GM23338 (cell line): ENCODE results near the gene FAM117B. TPM values are rescaled to one million over a fixed set of nuclear protein-coding genes. Genes with fewer than 3 reads are reported as not detected.

Experiments used
- ATAC-seq: fragments of 200-7000 bp; cut with Tn5 transposase; 3 replicates; pipeline ENCODE4 v1.9.1; 2020
- DNase-seq: peaks from one replicate; pipeline ENCODE4 v3.0.0-alpha.2; 2015; ENCODE audit warnings: low spot score
- H2AFZ ChIP-seq: fragments of 200-600 bp; sonication (generic); 2 replicates; pipeline ENCODE4 v1.8.0; 2016; ENCODE audit warnings: antibody characterized with exemption, mild to moderate bottlenecking, moderate library complexity
- H3F3A ChIP-seq: fragments of 200-600 bp; sonication (generic); replicated peaks from 2 replicates; pipeline ENCODE4 v1.8.0; 2017; ENCODE audit warnings: antibody characterized with exemption, mixed run types, low read depth
- H3K27ac ChIP-seq: fragments of 200-600 bp; sonication (generic); 2 replicates; pipeline ENCODE4 v1.6.1; 2016; ENCODE audit warnings: low read depth
- H3K27me3 ChIP-seq: fragments of 200-600 bp; sonication (generic); 2 replicates; pipeline ENCODE4 v1.8.0; 2016; ENCODE audit warnings: mild to moderate bottlenecking, mixed run types, moderate library complexity; ENCODE audit not compliant: insufficient read depth
- H3K36me3 ChIP-seq: fragments of 200-600 bp; sonication (generic); 2 replicates; pipeline ENCODE4 v1.8.0; 2016; ENCODE audit warnings: mild to moderate bottlenecking; ENCODE audit not compliant: insufficient read depth
- H3K4me1 ChIP-seq: fragments of 200-600 bp; sonication (generic); 2 replicates; pipeline ENCODE4 v1.8.0; 2016; ENCODE audit warnings: mild to moderate bottlenecking, moderate library complexity; ENCODE audit not compliant: insufficient read depth
- H3K4me2 ChIP-seq: fragments of 200-600 bp; sonication (generic); 2 replicates; pipeline ENCODE4 v1.7.1; 2017; ENCODE audit warnings: mixed run types
- H3K4me3 ChIP-seq: fragments of 200-600 bp; sonication (generic); 2 replicates; pipeline ENCODE4 v1.6.1; 2016; ENCODE audit warnings: mixed run types
- H3K79me2 ChIP-seq: fragments of 200-600 bp; sonication (generic); replicated peaks from 2 replicates; pipeline ENCODE4 v1.8.0; 2017; ENCODE audit warnings: mild to moderate bottlenecking; ENCODE audit not compliant: insufficient read depth
- H3K9me2 ChIP-seq: fragments of 200-600 bp; sonication (generic); 2 replicates; pipeline ENCODE4 v1.8.0; 2017; ENCODE audit not compliant: insufficient read depth
- H4K20me1 ChIP-seq: fragments of 200-600 bp; sonication (generic); replicated peaks from 2 replicates; pipeline ENCODE4 v1.8.0; 2017; ENCODE audit warnings: mild to moderate bottlenecking; ENCODE audit not compliant: insufficient read depth
- H3K27ac Mint-ChIP-seq: 2 replicates; pipeline ENCODE4 v1.8.0; 2020; ENCODE audit warnings: inconsistent platforms, mild to moderate bottlenecking, moderate library complexity, mixed read lengths
- H3K27me3 Mint-ChIP-seq: 3 replicates; pipeline ENCODE4 v1.8.0; 2022; ENCODE audit warnings: low read depth, mild to moderate bottlenecking, moderate library complexity, mixed read lengths, inconsistent platforms; ENCODE audit not compliant: insufficient read depth, poor library complexity
- H3K36me3 Mint-ChIP-seq: 3 replicates; pipeline ENCODE4 v1.8.0; 2021; ENCODE audit warnings: low read depth, mild to moderate bottlenecking, inconsistent platforms, moderate library complexity, mixed read lengths
- H3K4me1 Mint-ChIP-seq: 3 replicates; pipeline ENCODE4 v1.8.0; 2020; ENCODE audit warnings: mild to moderate bottlenecking, inconsistent platforms, mixed read lengths
- H3K4me3 Mint-ChIP-seq: 3 replicates; pipeline ENCODE4 v1.8.0; 2021; ENCODE audit warnings: moderate library complexity, mild to moderate bottlenecking, inconsistent platforms, mixed read lengths
- H3K9me3 Mint-ChIP-seq: 3 replicates; pipeline ENCODE4 v1.8.0; 2020; ENCODE audit warnings: moderate library complexity, mild to moderate bottlenecking, inconsistent platforms, mixed read lengths
- CREB1 ChIP-seq: fragments of 250-450 bp; sonication (Bioruptor Pico); IDR thresholded peaks from 2 replicates; pipeline ENCODE4 v1.5.0; 2020; ENCODE audit warnings: low read depth, mild to moderate bottlenecking, moderate library complexity
- EZH2 ChIP-seq: fragments of 200-600 bp; sonication (generic); IDR thresholded peaks from one replicate; pipeline ENCODE4 v1.8.0; 2017; ENCODE audit warnings: antibody characterized with exemption, mild to moderate bottlenecking, low read depth; ENCODE audit not compliant: unreplicated experiment
- EZH2phosphoT487 ChIP-seq: fragments of 200-600 bp; sonication (generic); IDR thresholded peaks from one replicate; pipeline ENCODE4 v1.8.1; 2018; ENCODE audit warnings: antibody characterized with exemption; ENCODE audit not compliant: unreplicated experiment
- JUNB ChIP-seq: IDR thresholded peaks from one replicate; pipeline ENCODE4 v1.6.1; 2016; ENCODE audit warnings: antibody characterized with exemption; ENCODE audit not compliant: unreplicated experiment
- NANOG ChIP-seq: IDR thresholded peaks from 2 replicates; pipeline ENCODE4 v1.6.1; 2016; ENCODE audit warnings: antibody characterized with exemption, borderline replicate concordance
- POLR2AphosphoS5 ChIP-seq: IDR thresholded peaks from 2 replicates; pipeline ENCODE4 v1.6.1; 2016; ENCODE audit warnings: antibody characterized with exemption, low read depth
- STAT1 ChIP-seq: IDR thresholded peaks from one replicate; pipeline ENCODE4 v1.6.1; 2016; ENCODE audit warnings: antibody characterized with exemption; ENCODE audit not compliant: unreplicated experiment
- ZNF114 ChIP-seq: fragments of 250-450 bp; sonication (Bioruptor Pico); IDR thresholded peaks from 2 replicates; pipeline ENCODE4 v1.5.0; 2020; ENCODE audit warnings: mild to moderate bottlenecking, moderate library complexity
- ZNF331 ChIP-seq: fragments of 250-450 bp; sonication (Bioruptor Pico); IDR thresholded peaks from 2 replicates; pipeline ENCODE4 v1.5.0; 2020; ENCODE audit warnings: low read depth, mild to moderate bottlenecking, moderate library complexity
- polyA plus RNA-seq: library from polyadenylated mRNA; unstranded; fragments of >200 nt; fragmentation: Nextera tagmentation; extraction: Ambion mirVana; gene quantifications from 2 replicates; pipeline ENCODE4 v1.2.1, GENCODE V29; 2016
- total RNA-seq: library from RNA; depleted of rRNA; stranded (reverse); fragments of >200 nt; shearing (Covaris generic); gene quantifications from 2 replicates; pipeline ENCODE4 v1.2.3, GENCODE V29; 2014
- TF ChIP-seq, protein P1 (sequence below), 2 experiments: fragments of 200-600 bp in 1 of 2; sonication (generic) in 1 of 2; conservative IDR thresholded peaks; 2 replicates each; pipeline versions ENCODE4 v1.5.1 to v1.6.1; 2016 to 2017; ENCODE audit warnings: antibody characterized with exemption in 2 of 2, low read depth in 2 of 2, mild to moderate bottlenecking in 2 of 2, moderate library complexity in 1 of 2
- TF ChIP-seq, protein P2 (sequence below): IDR thresholded peaks from one replicate; pipeline ENCODE4 v1.6.1; 2018; ENCODE audit warnings: antibody characterized with exemption; ENCODE audit not compliant: unreplicated experiment
- TF ChIP-seq, protein P3 (sequence below): fragments of 250-450 bp; sonication (Bioruptor Pico); IDR thresholded peaks from 2 replicates; pipeline ENCODE4 v1.5.0; 2020; ENCODE audit warnings: mild to moderate bottlenecking, moderate library complexity
- TF ChIP-seq, protein P4 (sequence below): IDR thresholded peaks from 2 replicates; pipeline ENCODE4 v1.6.1; 2016; ENCODE audit warnings: antibody characterized with exemption

Gene FAM117B
- total and polyA plus RNA-seq, 2 experiments from 2014 or later, result 8.4 to 23.0 TPM

DNA sequence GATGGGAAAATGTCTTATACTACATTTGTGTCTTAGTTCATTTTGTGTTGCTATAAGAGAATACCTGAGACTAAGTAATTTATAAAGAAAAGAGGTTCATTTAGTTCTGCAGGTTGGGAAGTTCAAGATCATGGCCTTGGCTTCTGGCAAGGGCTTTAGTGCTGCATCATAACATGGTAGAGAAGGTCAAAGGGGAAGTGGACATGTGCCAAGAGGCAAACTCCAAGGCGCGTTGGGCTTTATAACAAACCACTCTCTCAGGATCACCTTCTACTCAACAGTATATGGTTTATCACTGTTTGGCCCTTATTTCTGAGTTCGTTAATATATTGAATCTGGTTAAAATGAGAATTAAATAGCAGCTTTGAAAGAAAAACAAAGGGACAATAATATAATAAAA, 178.6 kb downstream of the FAM117B start:
- peaks cover 26% of the 10 kb centered on the region for H3K9me3 Mint-ChIP-seq
- H3K9me2 ChIP-seq, result no peaks in the 10 kb centered on the region
- H3K4me2 ChIP-seq, result no peak overlapping the region
- no peak overlapping the region for H3K4me3 Mint-ChIP-seq
- no peaks in the 10 kb centered on the region; the same call in 1 of the 2 replicates for H4K20me1 ChIP-seq
- ATAC-seq (no peak), DNase-seq (no peak)
- H3K79me2 ChIP-seq, result no peaks in the 10 kb centered on the region
- no peak overlapping the region for H3K4me3 ChIP-seq
- H3F3A ChIP-seq, result no peaks in the 10 kb centered on the region
- no peaks in the 10 kb centered on the region for H3K4me1 ChIP-seq
- no peaks in the 10 kb centered on the region; the same call in 1 of the 2 replicates for H3K36me3 ChIP-seq
- H2AFZ ChIP-seq, result no peak overlapping the region
- no peaks in the 10 kb centered on the region for H3K27me3 Mint-ChIP-seq
- TF ChIP-seq ZNF331 (CRISPR knock-in tag), result no peak
- TF ChIP-seq EZH2phosphoT487, result no peak
- no peak for TF ChIP-seq NANOG
- TF ChIP-seq JUNB, result no peak
- no peak for TF ChIP-seq ZNF114 (CRISPR knock-in tag)
- TF ChIP-seq, protein P1, sequence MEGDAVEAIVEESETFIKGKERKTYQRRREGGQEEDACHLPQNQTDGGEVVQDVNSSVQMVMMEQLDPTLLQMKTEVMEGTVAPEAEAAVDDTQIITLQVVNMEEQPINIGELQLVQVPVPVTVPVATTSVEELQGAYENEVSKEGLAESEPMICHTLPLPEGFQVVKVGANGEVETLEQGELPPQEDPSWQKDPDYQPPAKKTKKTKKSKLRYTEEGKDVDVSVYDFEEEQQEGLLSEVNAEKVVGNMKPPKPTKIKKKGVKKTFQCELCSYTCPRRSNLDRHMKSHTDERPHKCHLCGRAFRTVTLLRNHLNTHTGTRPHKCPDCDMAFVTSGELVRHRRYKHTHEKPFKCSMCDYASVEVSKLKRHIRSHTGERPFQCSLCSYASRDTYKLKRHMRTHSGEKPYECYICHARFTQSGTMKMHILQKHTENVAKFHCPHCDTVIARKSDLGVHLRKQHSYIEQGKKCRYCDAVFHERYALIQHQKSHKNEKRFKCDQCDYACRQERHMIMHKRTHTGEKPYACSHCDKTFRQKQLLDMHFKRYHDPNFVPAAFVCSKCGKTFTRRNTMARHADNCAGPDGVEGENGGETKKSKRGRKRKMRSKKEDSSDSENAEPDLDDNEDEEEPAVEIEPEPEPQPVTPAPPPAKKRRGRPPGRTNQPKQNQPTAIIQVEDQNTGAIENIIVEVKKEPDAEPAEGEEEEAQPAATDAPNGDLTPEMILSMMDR (conservative IDR thresholded peaks at IDR 0.05; ENCODE audit: low read depth in 2 of 2), result no peak
- TF ChIP-seq, protein P2, sequence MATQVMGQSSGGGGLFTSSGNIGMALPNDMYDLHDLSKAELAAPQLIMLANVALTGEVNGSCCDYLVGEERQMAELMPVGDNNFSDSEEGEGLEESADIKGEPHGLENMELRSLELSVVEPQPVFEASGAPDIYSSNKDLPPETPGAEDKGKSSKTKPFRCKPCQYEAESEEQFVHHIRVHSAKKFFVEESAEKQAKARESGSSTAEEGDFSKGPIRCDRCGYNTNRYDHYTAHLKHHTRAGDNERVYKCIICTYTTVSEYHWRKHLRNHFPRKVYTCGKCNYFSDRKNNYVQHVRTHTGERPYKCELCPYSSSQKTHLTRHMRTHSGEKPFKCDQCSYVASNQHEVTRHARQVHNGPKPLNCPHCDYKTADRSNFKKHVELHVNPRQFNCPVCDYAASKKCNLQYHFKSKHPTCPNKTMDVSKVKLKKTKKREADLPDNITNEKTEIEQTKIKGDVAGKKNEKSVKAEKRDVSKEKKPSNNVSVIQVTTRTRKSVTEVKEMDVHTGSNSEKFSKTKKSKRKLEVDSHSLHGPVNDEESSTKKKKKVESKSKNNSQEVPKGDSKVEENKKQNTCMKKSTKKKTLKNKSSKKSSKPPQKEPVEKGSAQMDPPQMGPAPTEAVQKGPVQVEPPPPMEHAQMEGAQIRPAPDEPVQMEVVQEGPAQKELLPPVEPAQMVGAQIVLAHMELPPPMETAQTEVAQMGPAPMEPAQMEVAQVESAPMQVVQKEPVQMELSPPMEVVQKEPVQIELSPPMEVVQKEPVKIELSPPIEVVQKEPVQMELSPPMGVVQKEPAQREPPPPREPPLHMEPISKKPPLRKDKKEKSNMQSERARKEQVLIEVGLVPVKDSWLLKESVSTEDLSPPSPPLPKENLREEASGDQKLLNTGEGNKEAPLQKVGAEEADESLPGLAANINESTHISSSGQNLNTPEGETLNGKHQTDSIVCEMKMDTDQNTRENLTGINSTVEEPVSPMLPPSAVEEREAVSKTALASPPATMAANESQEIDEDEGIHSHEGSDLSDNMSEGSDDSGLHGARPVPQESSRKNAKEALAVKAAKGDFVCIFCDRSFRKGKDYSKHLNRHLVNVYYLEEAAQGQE, result no peak
- no peak for TF ChIP-seq CREB1 (CRISPR knock-in tag)
- no peak for TF ChIP-seq EZH2
- no peak for TF ChIP-seq STAT1
- TF ChIP-seq, protein P3, sequence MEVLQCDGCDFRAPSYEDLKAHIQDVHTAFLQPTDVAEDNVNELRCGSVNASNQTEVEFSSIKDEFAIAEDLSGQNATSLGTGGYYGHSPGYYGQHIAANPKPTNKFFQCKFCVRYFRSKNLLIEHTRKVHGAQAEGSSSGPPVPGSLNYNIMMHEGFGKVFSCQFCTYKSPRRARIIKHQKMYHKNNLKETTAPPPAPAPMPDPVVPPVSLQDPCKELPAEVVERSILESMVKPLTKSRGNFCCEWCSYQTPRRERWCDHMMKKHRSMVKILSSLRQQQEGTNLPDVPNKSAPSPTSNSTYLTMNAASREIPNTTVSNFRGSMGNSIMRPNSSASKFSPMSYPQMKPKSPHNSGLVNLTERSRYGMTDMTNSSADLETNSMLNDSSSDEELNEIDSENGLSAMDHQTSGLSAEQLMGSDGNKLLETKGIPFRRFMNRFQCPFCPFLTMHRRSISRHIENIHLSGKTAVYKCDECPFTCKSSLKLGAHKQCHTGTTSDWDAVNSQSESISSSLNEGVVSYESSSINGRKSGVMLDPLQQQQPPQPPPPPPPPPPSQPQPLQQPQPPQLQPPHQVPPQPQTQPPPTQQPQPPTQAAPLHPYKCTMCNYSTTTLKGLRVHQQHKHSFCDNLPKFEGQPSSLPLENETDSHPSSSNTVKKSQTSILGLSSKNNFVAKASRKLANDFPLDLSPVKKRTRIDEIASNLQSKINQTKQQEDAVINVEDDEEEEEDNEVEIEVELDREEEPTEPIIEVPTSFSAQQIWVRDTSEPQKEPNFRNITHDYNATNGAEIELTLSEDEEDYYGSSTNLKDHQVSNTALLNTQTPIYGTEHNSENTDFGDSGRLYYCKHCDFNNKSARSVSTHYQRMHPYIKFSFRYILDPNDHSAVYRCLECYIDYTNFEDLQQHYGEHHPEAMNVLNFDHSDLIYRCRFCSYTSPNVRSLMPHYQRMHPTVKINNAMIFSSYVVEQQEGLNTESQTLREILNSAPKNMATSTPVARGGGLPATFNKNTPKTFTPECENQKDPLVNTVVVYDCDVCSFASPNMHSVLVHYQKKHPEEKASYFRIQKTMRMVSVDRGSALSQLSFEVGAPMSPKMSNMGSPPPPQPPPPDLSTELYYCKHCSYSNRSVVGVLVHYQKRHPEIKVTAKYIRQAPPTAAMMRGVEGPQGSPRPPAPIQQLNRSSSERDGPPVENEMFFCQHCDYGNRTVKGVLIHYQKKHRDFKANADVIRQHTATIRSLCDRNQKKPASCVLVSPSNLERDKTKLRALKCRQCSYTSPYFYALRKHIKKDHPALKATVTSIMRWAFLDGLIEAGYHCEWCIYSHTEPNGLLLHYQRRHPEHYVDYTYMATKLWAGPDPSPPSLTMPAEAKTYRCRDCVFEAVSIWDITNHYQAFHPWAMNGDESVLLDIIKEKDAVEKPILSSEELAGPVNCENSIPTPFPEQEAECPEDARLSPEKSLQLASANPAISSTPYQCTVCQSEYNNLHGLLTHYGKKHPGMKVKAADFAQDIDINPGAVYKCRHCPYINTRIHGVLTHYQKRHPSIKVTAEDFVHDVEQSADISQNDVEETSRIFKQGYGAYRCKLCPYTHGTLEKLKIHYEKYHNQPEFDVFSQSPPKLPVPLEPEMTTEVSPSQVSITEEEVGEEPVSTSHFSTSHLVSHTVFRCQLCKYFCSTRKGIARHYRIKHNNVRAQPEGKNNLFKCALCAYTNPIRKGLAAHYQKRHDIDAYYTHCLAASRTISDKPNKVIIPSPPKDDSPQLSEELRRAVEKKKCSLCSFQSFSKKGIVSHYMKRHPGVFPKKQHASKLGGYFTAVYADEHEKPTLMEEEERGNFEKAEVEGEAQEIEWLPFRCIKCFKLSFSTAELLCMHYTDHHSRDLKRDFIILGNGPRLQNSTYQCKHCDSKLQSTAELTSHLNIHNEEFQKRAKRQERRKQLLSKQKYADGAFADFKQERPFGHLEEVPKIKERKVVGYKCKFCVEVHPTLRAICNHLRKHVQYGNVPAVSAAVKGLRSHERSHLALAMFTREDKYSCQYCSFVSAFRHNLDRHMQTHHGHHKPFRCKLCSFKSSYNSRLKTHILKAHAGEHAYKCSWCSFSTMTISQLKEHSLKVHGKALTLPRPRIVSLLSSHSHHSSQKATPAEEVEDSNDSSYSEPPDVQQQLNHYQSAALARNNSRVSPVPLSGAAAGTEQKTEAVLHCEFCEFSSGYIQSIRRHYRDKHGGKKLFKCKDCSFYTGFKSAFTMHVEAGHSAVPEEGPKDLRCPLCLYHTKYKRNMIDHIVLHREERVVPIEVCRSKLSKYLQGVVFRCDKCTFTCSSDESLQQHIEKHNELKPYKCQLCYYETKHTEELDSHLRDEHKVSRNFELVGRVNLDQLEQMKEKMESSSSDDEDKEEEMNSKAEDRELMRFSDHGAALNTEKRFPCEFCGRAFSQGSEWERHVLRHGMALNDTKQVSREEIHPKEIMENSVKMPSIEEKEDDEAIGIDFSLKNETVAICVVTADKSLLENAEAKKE (CRISPR knock-in tag), result no peak
- TF ChIP-seq POLR2AphosphoS5, result no peak
- TF ChIP-seq, protein P4, sequence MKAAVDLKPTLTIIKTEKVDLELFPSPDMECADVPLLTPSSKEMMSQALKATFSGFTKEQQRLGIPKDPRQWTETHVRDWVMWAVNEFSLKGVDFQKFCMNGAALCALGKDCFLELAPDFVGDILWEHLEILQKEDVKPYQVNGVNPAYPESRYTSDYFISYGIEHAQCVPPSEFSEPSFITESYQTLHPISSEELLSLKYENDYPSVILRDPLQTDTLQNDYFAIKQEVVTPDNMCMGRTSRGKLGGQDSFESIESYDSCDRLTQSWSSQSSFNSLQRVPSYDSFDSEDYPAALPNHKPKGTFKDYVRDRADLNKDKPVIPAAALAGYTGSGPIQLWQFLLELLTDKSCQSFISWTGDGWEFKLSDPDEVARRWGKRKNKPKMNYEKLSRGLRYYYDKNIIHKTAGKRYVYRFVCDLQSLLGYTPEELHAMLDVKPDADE, result no peak
- H3K36me3 Mint-ChIP-seq, result peaks cover 30% of the 10 kb centered on the region
- H3K27ac Mint-ChIP-seq, result no peak overlapping the region
- no peaks in the 10 kb centered on the region for H3K27me3 ChIP-seq
- H3K4me1 Mint-ChIP-seq, result no peaks in the 10 kb centered on the region
- H3K27ac ChIP-seq, result no peak overlapping the region
